ENCODE data around the gene NTSR1. TPM values are rescaled to one million over a fixed set of nuclear protein-coding genes. Genes with fewer than 3 reads are reported as not detected.

Gene NTSR1
- polyA plus RNA-seq, 4 donors = 0.99 to 1.6 (median 1.5) TPM

DNA sequence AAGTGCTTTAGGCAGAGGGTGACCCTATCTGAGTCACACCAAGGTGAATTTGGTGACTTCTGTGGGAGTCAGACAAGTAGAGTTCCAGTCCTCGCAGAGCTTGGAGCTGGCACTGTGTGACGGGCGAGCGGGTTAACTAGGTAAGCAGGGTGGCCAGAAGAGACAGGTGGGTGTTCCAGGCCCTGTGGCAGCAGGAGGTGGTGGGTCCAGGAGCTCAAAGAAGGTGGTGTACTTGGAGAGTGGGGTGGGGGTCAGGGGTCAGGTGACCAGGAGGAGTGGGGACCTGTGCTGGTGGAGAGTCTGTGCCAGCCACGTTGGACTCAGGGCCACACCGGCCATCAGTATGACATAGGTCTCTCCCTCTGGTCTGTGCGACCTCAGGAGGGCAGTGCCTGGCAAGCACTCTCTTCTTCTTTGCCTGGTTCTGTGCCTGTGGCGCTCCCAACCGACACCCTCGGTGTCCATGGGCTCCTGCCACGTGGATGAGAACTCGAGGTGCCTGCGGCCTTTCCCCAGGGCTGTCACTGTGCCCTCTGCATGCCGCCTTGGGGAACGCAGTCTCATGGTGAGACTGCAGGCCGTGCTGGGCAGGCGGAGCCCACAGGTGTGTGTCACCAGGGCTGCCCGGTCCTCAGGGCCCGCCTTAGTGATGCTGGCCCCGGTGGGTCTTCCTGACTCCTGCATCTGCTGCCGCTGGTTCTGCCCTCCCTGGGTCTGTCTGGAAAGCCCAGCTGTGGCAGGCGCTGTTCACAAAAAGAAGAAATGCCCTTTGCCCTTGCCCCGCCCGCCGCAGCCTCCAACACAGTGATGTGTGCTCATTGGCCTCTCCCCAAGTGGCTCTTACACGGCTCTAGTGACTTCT lies 89.3 kb downstream of the NTSR1 start:
- no peak for DNase-seq (ENCODE audit: low read depth in 4 of 4, low spot score in 2 of 4)

DNA sequence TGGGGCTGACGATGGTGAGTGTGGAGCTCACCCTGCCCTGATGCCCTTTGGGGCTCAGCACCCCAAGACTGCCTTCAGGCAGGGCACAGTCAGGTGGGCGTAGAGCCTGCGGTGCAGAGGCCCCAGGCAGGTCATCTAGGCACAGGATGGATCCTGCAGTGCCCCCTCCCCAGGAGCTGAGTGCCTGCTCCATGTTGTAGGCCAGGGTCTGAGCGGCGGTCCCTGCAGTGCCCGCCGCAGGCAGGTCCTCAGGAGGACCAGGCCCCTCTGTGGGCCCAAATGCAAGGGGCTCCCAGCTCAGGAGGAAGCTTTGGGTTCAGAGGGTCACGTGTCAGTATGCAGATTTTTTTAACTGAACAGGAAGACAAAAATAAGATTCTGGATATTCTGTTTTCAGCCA lies 90.4 kb downstream of the NTSR1 start:
- no peak for DNase-seq (ENCODE audit: low read depth in 4 of 4, low spot score in 2 of 4)

DNA sequence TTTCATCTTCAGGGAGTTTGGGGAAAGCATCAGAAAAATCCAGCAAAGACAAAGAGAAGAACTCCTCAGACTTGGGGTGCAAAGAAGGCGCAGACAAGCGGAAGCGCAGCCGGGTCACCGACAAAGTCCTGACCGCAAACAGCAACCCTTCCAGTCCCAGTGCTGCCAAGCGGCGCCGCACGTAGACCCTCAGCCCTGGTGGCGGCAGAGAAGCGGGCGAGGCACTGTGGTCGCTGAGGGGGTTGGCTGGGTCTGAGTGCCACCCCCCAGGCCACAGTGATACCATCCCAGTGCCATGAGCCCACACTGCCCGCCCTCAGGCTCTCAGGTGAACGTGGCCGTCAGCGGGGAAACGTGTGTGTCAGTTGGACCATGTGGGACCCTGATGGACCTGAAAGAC lies 90.8 kb downstream of the NTSR1 start:
- DNase-seq (ENCODE audit: low read depth in 4 of 4, low spot score in 2 of 4) = no peak

DNA sequence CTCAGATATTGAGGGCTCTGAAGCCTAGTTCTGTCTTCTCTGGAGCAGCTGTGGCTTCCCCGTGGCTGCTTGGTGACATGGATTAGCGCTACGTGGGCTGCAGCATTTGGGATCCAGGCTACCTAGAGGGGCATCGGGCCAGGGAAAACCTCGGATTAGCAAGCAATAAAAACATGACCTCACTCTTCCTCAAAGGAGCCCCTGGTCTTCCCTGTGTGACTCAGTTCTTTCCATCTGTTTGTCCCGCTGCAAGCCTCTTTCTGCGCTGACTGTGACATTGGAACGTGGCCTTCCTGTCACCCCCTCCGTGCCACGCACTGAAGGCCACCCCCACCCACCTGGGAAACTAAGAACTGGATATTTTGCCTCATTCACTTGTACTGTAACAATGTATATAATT lies 91.2 kb downstream of the NTSR1 start:
- no peak for DNase-seq (ENCODE audit: low read depth in 4 of 4, low spot score in 2 of 4)

DNA sequence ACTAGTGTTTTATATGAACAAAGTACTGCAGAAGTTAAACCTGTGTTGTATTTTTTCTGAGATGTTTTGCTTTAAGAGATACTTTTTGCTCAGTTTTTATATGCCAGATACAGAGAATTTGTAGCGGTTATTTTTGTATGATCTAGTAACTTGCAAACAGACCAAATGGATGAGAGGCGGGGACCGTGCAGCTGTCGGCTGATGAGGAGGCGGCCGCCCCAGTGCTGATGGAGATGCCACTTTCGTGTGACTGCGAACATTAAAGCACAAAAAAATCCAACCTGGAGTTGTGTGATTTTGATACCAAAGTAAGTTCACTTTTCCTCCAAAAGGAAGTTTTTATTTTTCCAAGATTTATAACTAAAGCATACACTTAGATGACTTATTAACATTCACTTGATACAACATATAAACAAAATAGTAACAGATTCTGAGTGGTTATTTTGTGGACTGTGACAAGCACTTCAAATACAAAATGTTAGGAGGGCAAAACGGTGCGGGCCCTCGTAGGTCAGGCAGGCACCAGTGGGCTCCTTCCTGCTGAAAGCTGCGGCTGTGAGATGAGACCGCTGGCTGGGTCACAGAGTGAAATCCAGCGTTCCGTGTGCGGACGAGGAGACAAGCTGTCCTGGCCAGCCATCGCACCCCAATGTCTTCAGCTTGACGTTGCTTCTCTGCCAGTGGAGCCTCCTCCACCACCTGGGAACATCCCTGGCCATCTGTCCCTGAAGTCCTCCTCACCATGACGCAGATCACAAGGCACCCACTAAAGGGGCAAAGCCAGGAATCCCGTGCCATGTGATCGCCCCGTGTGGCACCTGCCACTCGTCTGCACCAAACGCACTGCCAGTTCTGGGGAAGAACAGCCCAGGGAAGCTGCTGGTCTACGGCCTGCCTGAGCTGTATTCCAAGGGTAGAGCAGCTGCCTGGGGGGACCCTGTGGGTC lies 92.0 kb downstream of the NTSR1 start:
- DNase-seq (ENCODE audit: low read depth in 4 of 4, low spot score in 2 of 4) = no peak

DNA sequence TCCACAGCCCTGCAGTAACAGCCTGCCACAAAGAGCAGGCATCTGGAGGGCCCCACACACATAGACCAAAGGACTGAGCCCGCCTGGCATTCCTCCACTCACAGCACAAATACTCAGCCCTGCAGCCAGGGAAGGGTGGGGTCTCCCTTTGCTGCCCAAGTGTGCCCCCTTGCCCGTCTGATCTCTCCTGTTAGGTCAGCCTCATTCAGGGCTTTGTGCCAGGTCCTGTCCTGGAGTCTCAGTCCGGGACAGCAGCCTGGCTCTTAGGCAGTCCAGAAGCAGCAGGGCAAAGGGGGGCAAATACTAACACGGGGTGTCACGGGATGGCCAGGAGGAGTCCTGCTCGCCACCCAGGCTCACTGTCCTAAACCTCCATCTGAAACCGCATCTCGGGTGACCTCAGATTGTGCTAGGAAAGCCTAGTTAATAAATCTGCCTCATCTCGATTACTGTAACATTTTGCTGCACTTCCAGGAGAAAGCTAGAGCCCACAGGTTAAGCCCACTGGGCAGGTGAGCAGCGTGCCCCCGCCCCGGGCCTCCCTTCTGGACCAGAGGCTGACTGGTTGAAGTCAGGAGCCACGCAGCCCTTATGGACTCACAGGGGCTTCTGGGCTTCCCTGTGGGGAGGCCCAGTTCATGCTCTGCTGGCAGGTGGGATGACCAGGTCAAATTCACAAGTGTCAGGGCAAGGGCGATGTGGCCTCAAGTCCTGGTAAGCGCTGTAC lies 92.8 kb downstream of the NTSR1 start:
- DNase-seq (ENCODE audit: low read depth in 4 of 4, low spot score in 2 of 4) = no peak

DNA sequence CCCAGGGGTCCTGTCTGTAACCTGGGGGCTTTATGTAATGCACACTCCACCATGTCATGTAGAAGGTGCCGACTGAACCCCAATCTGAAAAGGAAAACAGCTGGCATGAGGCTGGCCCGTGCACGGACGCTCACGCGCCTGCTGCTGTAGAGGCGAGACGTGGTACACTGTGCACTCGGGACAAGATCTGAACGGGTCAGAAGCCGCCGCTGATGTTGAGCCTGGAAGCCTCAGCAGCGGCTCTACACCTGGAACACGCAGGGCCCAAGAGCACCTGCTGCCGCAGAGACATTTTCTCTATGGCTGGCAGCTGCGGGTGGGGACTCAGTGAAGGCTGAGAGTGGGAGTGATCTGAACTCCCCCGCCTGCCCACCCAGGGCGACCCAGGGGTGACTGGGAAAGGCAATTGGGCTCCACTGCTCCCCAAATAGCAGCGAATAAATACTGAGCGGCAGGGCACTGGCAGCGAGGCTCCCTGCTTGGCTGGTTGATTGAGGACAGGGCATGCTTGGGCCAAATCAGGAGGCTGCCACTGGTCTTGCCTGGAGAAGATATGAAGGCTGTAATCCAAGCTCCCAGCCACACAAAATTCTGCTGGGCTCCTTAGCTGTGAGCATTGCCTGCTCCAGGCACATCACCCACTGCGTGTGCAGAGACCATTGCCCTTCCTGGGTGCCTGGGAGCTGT lies 93.5 kb downstream of the NTSR1 start:
- DNase-seq (ENCODE audit: low read depth in 4 of 4, low spot score in 2 of 4) = no peak

DNA sequence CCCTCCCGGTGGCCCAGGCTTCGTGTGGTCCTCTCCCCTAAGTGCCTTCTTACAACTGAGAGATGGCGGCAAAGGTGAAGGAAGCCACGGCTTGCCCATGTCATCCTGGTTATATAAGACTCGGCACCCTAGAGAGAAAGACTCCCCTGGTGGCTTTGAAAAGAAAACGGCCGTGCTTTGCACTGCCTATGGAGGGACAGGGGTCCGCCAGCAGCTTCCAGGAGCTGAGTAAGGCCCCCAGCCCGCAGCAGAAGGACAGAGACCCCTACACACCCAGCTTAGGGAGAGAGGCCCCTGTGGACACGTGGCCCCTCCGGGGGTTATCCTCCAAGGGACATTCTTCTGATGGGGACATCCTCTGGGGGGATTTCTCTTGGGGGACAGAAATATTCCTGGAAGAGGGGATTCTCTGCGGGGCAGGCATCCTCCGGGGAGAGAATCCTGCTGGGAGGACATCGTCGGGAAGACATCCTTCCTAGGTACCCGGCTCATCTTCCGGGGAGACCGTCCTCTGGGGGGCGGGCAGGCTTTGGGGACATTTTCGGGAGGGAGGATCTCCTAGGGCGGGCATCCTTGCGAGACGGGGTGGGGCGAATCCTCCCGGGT lies 95.5 kb downstream of the NTSR1 start:
- DNase-seq (ENCODE audit: low read depth in 4 of 4, low spot score in 2 of 4) = no peak

DNA sequence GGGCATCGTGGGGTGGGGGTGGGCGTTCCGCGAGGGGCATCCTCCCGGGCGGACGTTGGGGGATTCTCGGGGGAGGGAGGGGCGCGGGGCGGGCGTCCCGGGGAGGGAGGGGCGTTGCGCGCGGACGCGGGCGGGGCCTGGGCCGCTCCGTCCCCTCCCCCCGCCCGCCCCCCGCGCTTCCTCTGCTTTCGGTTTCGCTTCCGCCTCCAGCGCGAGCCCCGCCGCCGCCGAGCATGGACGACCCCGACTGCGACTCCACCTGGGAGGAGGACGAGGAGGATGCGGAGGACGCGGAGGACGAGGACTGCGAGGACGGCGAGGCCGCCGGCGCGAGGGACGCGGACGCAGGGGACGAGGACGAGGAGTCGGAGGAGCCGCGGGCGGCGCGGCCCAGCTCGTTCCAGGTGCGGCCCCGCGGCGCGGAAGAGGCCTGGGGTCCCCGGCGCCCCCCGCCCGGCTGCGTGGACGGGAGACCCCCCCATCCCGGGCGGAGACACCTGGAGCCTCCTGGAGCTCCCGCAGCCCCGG lies 96.1 kb downstream of the NTSR1 start, which contains the start of gene OGFR:
Gene OGFR (plus strand): TSS at position 209 of the 528 bp plus-strand sequence. CDS start 25 bp downstream, at position 234.
- no peak for DNase-seq (ENCODE audit: low read depth in 4 of 4, low spot score in 2 of 4)

DNA sequence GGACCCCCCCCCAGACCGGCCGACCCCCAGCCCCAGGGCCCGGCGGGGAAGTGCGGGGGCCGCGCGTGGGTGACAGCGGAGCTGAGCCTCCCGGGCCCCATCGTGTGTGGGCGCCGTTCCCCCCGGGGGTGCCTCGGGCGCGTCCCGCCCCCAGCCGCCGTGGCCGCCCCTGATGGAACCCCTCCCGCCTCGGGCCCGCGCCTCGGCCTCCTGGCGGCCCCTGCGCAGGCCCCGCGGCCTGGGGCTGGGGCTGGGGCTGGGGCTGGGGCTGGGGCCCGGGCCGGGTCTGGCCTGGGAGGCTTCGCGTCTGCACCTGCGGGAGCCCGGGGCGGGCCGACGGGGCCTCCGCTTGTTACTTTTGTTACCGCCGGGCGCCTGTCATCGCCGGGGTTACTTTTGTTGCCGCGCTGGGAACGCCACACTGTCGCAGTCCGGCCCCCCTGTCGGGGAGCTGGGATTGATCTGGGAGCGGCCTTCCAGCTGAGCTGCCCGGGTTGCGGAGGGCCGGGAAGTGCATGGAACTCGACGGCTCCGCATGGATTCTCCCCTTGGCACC lies 96.6 kb downstream of the NTSR1 start:
- DNase-seq (ENCODE audit: low read depth in 4 of 4, low spot score in 2 of 4) = no peak

DNA sequence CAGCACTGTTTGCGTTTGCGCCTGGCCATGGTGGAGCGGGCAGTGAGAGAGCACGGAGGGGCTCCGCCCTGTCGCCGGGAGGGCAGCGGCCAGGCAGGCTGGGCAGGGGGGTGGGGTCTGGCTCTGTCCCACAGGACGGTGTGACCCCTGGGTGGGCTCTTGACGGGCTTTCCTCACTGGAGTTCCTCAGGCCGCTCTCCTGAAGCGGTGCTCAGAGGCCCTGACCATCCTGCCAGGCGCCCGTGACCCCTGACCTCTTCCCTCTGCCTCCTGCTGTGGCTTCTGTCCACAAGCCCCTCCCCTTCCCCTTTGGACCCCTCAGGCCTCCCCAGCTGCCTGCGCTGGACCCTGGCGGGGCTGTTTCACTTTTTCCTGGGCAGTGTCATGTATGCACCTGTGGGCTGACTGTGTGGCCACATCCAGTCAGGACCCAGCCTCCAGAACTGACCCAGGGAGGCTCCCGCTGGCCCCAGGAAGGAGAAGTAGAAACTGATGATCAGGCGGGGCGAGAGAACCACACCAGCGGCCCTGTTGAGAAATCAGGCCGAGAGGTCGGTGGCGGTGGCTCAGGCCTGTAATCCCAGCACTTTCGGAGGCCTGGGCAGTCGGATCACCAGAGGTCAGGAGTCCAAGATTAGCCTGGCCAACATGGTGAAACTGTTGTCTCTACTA lies 97.2 kb downstream of the NTSR1 start:
- DNase-seq (ENCODE audit: low read depth in 4 of 4, low spot score in 2 of 4) = no peak

DNA sequence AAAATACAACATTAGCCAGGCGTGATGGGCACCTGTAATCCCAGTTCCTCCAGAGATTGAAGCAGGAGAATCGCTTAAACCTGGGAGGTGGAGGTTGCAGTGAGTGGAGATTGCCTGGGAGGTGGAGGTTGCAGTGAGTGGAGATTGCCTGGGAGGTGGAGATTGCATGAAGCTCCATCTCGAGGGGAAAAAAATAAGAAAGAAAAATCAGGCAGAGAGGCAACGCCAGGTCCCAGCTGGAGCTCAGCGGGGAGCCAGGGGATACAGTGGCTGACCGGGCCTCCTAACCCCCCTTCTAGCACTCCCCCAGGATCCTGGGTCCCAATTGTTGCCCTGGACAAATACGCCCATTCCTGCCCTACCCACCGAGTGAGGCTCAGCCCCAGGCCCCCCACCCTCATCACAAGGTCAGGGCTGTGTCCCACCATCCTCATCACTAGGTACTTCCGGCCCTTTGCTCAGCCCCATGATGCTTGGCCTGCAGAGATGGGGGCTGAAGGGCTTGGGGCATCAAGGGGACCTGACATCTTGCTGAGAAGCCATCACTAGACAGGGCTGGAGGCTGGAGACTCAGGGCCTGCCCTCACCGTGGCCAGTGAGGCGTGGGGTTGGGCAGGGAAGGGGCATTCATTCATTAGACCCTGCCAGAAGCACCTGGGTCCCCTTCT lies 97.9 kb downstream of the NTSR1 start:
- no peak for DNase-seq (ENCODE audit: low read depth in 4 of 4, low spot score in 2 of 4)

DNA sequence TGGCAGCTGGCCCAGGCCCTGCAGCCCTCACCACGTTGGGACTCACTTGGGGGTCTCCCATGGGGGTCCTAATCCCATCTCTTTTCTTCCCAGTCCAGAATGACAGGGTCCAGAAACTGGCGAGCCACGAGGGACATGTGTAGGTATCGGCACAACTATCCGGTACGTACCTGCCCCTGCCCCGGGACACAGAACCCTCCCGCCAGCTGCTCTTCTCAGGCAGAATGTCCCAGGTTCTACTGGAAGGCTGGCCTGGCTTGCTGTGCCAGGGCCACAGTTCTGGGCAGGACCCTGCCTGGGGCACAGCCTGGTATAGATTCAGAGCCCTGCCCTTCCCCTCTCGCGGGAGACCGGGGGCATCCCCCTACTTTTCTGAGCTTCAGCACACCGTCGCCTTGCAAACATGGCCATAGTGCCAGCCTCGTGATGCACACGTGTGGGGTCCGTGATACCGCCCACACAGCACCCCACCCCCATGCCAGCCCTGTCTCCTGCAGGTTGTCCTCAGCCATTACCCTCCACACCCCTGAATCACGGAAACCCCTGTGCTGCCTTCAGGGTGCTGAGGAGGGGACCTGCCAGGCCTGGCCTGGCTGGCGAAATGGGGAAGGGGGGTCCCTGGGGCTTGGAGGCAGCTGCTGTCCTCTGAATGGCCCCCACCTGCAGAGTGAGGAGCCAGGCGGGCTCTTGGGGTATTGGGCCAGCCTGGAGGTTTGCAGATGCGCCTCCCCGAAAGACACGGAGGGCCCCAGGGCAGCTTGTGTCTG lies 99.0 kb downstream of the NTSR1 start:
- no peak for DNase-seq (ENCODE audit: low read depth in 4 of 4, low spot score in 2 of 4)

DNA sequence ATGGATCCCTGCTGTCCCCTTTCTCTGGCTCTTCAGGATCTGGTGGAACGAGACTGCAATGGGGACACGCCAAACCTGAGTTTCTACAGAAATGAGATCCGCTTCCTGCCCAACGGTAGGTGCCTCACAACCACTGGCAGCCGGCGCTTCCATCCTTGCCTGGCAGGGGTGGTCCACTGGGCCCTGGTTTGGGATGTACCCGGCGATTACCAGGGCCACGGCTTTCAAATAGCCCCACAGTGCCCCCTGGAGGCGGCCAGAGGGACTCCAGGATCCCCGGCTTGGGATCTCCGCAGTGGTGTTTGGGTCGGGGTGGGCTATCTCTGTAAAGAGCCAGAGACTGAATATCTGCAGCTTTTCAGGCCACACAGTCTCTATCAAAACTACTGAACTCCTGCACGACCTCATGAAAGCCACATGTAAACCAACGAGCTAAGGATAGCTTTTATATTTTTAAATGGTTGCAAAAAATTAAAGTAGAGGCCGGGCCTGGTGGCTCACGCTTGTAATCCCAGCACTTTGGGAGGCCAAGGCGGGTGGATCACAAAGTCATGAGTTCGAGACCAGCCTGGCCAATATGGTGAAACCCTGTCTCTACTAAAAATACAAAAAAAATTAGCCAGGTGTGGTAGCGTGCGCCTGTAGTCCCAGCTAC lies 99.7 kb downstream of the NTSR1 start:
- no peak for DNase-seq (ENCODE audit: low read depth in 4 of 4, low spot score in 2 of 4)

DNA sequence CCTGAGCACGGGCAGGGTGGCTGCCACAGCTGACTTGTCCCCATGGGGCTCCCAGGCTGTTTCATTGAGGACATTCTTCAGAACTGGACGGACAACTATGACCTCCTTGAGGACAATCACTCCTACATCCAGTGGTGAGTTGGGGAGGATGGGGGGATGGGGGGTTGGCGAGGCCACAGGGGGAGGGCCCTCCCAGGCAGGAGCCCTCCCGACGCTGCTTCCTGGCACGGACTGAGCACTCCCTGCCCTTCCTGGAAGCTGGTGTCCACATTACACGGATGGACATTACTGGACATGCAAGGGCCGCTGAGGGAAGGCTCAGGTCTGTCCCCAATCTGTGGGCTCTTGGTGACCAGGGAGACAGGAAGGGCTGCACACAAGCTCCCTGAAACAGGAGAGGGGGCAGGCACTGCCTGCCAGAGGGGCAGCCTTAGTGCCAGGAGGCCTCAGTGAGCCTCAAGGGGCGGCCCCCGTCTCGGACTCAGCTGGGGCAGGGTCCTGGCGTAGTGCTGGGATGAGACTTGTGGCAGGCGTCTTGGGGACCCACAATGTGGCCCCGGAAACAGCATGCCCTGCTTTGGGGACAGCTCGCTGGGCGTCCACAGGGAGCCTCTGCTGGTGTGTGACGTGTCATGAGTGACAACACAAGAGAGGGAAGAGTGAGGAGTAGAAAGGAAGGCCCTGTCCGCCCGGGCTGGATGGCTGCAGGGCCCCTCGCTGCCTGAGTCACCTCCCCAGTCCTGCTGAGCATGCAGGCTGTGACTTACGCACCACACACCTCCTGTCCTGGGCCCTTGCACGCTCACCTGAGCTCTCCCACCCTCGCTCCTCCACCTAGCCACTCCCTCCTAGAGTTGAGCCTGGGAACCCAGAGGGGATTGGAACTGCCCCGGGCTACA lies 101.1 kb downstream of the NTSR1 start:
- no peak for DNase-seq (ENCODE audit: low read depth in 4 of 4, low spot score in 2 of 4)

DNA sequence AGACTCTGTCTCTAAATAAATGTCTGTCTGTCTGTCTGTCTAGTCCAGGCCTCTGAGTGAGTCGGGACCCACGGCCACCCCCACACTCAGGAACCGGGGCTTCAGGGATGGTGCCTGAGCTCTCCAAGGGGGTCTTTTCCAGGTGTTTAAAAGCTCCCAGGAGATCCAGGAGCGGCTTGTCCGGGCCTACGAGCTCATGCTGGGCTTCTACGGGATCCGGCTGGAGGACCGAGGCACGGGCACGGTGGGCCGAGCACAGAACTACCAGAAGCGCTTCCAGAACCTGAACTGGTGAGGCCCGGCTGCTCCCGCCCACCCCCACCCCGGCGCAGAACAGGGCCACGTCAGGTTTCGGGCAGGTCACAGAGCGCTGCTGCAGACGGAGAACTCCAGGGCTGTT lies 102.7 kb downstream of the NTSR1 start:
- DNase-seq (ENCODE audit: low read depth in 4 of 4, low spot score in 2 of 4) = no peak

Measured in left renal cortex interstitium (tissue), 4 donors.